NK-92 (cell line): ENCODE results near the gene ITGB7.

ENCODE experiments used
- DNase-seq: peaks from one replicate; lab custom pipeline; 2025; ENCODE audit not compliant: unreplicated experiment; lab: John Stamatoyannopoulos, UW

Gene ITGB7

GRCh38 chr12:53207042-53207441 is at the start of gene ITGB7:
Gene ITGB7, minus strand, starts transcription at chr12:53207251. Its CDS starts 6,808 bp downstream, at chr12:53200443.
- DNase-seq, result no peak

GRCh38 chr12:53255996-53256395 is 48.9 kb upstream of the ITGB7 start:
- no peak for DNase-seq

- no peak for DNase-seq
Observed at GRCh38 chr12:53254816-53255545, 47.9 kb upstream of the ITGB7 start.

GRCh38 chr12:53253298-53253697 is 46.2 kb upstream of the ITGB7 start:
- DNase-seq, result no peak

GRCh38 chr12:53252349-53252916 is 45.4 kb upstream of the ITGB7 start:
- no peak for DNase-seq

GRCh38 chr12:53251477-53252348 is 44.7 kb upstream of the ITGB7 start:
- no peak for DNase-seq

- no peak for DNase-seq
Observed at GRCh38 chr12:53245286-53245685, 38.2 kb upstream of the ITGB7 start.

- no peak for DNase-seq
Observed at GRCh38 chr12:53244337-53244736, 37.3 kb upstream of the ITGB7 start.

- no peak for DNase-seq
Observed at GRCh38 chr12:53241623-53242412, 34.8 kb upstream of the ITGB7 start.

- no peak for DNase-seq
Observed at GRCh38 chr12:53239643-53240258, 32.7 kb upstream of the ITGB7 start.

- no peak for DNase-seq
Observed at GRCh38 chr12:53236443-53237111, 29.5 kb upstream of the ITGB7 start.

GRCh38 chr12:53235742-53236442 is 28.8 kb upstream of the ITGB7 start:
- no peak for DNase-seq

GRCh38 chr12:53235164-53235563 is 28.1 kb upstream of the ITGB7 start:
- DNase-seq, result no peak

- no peak for DNase-seq
Observed at GRCh38 chr12:53234271-53234914, 27.3 kb upstream of the ITGB7 start.

- no peak for DNase-seq
Observed at GRCh38 chr12:53233671-53234121, 26.6 kb upstream of the ITGB7 start.

GRCh38 chr12:53232646-53233461 is 25.8 kb upstream of the ITGB7 start:
- no peak for DNase-seq

- no peak for DNase-seq
Observed at GRCh38 chr12:53231921-53232645, 25.0 kb upstream of the ITGB7 start, which contains the start of gene RARG. Gene RARG, minus strand, starts transcription at chr12:53232209. Its CDS starts 4,664 bp downstream, at chr12:53227545.

GRCh38 chr12:53231671-53231920 is 24.5 kb upstream of the ITGB7 start:
- DNase-seq, result no peak
